Panc1 (cell line): ENCODE results near the gene HOXA2. TPM values are rescaled to one million over a fixed set of nuclear protein-coding genes. Genes with fewer than 3 reads are reported as not detected.

ENCODE experiments used
- ATAC-seq: fragments of 200-7000 bp; cut with Tn5 transposase; 2 replicates; pipeline ENCODE4 v1.9.1; 2020; ENCODE audit warnings: mild to moderate bottlenecking, moderate library complexity
- Bru-seq: library from RNA; stranded (reverse); fragments of 400-500 nt; gene quantifications from one replicate; lab custom pipeline; 2021; lab: Mats Ljungman, UMichigan
- BruChase-seq, 2 experiments: library from RNA; stranded (reverse); fragments of 400-500 nt; gene quantifications; one replicate each; lab custom pipeline; 2021; lab: Mats Ljungman, UMichigan
- BruUV-seq: library from RNA; stranded (reverse); fragments of 400-500 nt; replicated peaks from 2 replicates; lab custom pipeline; 2021; lab: Mats Ljungman, UMichigan
- CTCF ChIA-PET: fragments of 300-600 bp; sonication (Branson Sonifier 250); formaldehyde crosslinking; loops from one replicate; lab custom pipeline; 2022; ENCODE audit warnings: antibody characterized with exemption; lab: Charles Lee
- POLR2A ChIA-PET: fragments of 300-600 bp; sonication (Branson Sonifier 250); formaldehyde crosslinking; loops from one replicate; lab custom pipeline; 2022; ENCODE audit warnings: antibody characterized with exemption; lab: Charles Lee
- DNase-seq: peaks from one replicate; pipeline ENCODE4 v3.0.0-alpha.2; 2010; ENCODE audit warnings: low read depth, low spot score
- H3K27ac ChIP-seq: 2 replicates; pipeline ENCODE4 v1.5.1; 2011; ENCODE audit warnings: mild to moderate bottlenecking, low read length, inconsistent platforms
- H3K27me3 ChIP-seq: fragments of 200-500 bp; sonication (Bioruptor generic); 2 replicates; pipeline ENCODE4 v1.6.0; 2014; ENCODE audit warnings: low read length, inconsistent platforms; ENCODE audit not compliant: control insufficient read depth, insufficient read depth
- H3K36me3 ChIP-seq: fragments of 200-500 bp; sonication (Bioruptor generic); 2 replicates; pipeline ENCODE4 v1.5.1; 2014; ENCODE audit warnings: inconsistent platforms, mild to moderate bottlenecking, low read length, moderate library complexity; ENCODE audit not compliant: control insufficient read depth, insufficient read depth
- H3K4me1 ChIP-seq: 2 replicates; pipeline ENCODE4 v1.5.1; 2011; ENCODE audit warnings: inconsistent platforms, mild to moderate bottlenecking, low read length, moderate library complexity; ENCODE audit not compliant: control insufficient read depth, insufficient read depth
- H3K4me3 ChIP-seq, 2 experiments: 2 replicates each; pipeline ENCODE4 v1.5.1; 2011 to 2012; ENCODE audit warnings: low read depth in 2 of 2, low read length in 2 of 2, mild to moderate bottlenecking in 2 of 2, inconsistent platforms in 1 of 2, moderate library complexity in 1 of 2
- H3K9me3 ChIP-seq: fragments of 200-500 bp; sonication (Bioruptor generic); 2 replicates; pipeline ENCODE4 v1.5.1; 2014; ENCODE audit warnings: low read depth, mild to moderate bottlenecking, inconsistent platforms, low read length, moderate library complexity; ENCODE audit not compliant: control insufficient read depth, insufficient read depth
- POLR2AphosphoS5 ChIP-seq: IDR thresholded peaks from 2 replicates; pipeline ENCODE4 v1.6.1; 2012; ENCODE audit warnings: mild to moderate bottlenecking, low read depth, low read length, moderate library complexity
- SIN3A ChIP-seq: IDR thresholded peaks from 2 replicates; pipeline ENCODE4 v1.6.1; 2012; ENCODE audit warnings: low read depth, mild to moderate bottlenecking, low read length, moderate library complexity, borderline replicate concordance; ENCODE audit not compliant: insufficient read depth
- TCF7L2 ChIP-seq: IDR thresholded peaks from 2 replicates; pipeline ENCODE4 v1.6.1; 2011; ENCODE audit warnings: mild to moderate bottlenecking, low read depth, low read length, inconsistent platforms
- in situ Hi-C: cut with HindIII; loops from 2 replicates; pipeline ENCODE4 v1.10.0; 2016; ENCODE audit warnings: low sequenced_read_pairs, low pct_unique_long_range_greater_than_20kb
- intact Hi-C: fragments of 100-400 bp; cut with micrococcal nuclease; formaldehyde crosslinking; loops from one replicate; pipeline ENCODE4 v1.10.0; 2022; ENCODE audit not compliant: unreplicated experiment
- long read RNA-seq: library from polyadenylated mRNA; unstranded; transcript quantifications from one replicate; pipeline ENCODE4 v2.0.0, GENCODE V29; 2021; ENCODE audit not compliant: unreplicated experiment
- polyA plus RNA-seq: library from polyadenylated mRNA; unstranded; fragments of >200 nt; gene quantifications from one replicate; pipeline ENCODE4 v1.2.1, GENCODE V29; 2012; ENCODE audit warnings: missing spikeins; ENCODE audit not compliant: insufficient read length
- total RNA-seq: library from RNA; stranded (reverse); gene quantifications from one replicate; pipeline ENCODE4 v1.2.1, GENCODE V29; 2021; ENCODE audit not compliant: unreplicated experiment
- TF ChIP-seq, protein P1 (sequence below), 2 experiments: IDR thresholded peaks; 2 replicates each; pipeline ENCODE4 v1.6.1; 2011 to 2012; ENCODE audit warnings: low read depth in 2 of 2, control low read depth in 1 of 2, low read length in 1 of 2, mild to moderate bottlenecking in 1 of 2, moderate library complexity in 1 of 2; ENCODE audit not compliant: insufficient read depth in 1 of 2
- TF ChIP-seq, protein P2 (sequence below): fragments of 450-650 bp; IDR thresholded peaks from 2 replicates; pipeline ENCODE4 v1.5.1; 2017; ENCODE audit warnings: mild to moderate bottlenecking

The HOXA2 gene
- total RNA-seq (2.9 TPM), Bru-seq, nascent RNA (percentile 71 among the genes with signal in this experiment), BruChase-seq, experiment 1, labeled RNA remaining after a 2-hour chase (percentile 66 among the genes with signal in this experiment), BruChase-seq, experiment 2, labeled RNA remaining after a 6-hour chase (percentile 68 among the genes with signal in this experiment)
- 0.84 TPM for polyA plus RNA-seq
- long read RNA-seq, transcript HOXA2-201 (2 exons, 1,814 nt), result major isoform, 5 of 7 reads
- long read RNA-seq, partial matches to known transcripts, result 0 of 7 reads
- long read RNA-seq, other reads (novel, unspliced or antisense), result 1 of 7 reads

DNA sequence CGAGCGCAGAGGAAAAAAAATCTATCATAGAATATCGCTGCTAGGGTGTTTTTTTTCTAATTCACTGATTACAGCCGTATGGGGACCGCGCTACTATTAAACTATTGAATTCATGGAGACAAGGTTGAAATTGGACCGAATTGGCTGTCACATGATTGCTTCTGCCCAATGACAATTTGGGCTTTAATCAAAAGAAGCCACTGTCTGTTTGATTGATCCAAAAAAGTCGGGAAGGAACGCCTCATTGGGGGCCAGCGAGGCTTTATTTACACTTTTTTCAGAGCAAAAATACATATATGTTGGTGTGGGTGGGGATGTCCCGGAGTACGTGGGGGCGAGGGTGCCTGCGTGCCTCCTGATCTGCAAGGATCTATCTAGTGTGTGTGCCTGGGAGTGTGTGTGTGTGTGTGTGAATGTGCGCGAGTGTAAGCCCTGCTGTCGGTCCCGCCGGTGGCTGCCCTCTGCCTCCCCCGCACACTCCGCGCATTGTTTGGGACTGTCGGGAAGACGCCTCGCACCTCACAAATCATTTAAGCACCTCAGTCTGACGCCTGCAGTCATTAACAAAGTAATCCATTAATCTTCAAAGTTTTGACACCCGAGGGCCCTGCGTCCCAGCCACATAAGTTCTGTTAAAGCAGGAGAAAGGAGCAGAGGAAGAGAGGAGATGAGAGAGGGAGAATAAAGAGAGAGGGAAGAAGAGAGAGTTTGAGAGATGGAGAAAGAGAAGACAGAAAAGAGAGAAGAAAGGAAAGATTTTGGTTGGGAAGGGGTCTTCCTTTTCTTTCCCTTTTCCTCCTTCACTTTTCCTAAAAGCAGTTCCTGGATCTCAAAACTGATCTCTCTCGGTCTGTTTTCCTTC lies at the start of gene HOXA2:
Gene HOXA2 (minus strand): TSS at position 103 of the 862 bp plus-strand sequence. CDS start 183 bp downstream, outside the sequence.
- peak within 1 kb of the TSS; percentile 32 to 52 for H3K4me3 ChIP-seq
- TF ChIP-seq TCF7L2, result peak; percentile 18; the same call in 1 of the 2 replicates
- TF ChIP-seq, protein P1, sequence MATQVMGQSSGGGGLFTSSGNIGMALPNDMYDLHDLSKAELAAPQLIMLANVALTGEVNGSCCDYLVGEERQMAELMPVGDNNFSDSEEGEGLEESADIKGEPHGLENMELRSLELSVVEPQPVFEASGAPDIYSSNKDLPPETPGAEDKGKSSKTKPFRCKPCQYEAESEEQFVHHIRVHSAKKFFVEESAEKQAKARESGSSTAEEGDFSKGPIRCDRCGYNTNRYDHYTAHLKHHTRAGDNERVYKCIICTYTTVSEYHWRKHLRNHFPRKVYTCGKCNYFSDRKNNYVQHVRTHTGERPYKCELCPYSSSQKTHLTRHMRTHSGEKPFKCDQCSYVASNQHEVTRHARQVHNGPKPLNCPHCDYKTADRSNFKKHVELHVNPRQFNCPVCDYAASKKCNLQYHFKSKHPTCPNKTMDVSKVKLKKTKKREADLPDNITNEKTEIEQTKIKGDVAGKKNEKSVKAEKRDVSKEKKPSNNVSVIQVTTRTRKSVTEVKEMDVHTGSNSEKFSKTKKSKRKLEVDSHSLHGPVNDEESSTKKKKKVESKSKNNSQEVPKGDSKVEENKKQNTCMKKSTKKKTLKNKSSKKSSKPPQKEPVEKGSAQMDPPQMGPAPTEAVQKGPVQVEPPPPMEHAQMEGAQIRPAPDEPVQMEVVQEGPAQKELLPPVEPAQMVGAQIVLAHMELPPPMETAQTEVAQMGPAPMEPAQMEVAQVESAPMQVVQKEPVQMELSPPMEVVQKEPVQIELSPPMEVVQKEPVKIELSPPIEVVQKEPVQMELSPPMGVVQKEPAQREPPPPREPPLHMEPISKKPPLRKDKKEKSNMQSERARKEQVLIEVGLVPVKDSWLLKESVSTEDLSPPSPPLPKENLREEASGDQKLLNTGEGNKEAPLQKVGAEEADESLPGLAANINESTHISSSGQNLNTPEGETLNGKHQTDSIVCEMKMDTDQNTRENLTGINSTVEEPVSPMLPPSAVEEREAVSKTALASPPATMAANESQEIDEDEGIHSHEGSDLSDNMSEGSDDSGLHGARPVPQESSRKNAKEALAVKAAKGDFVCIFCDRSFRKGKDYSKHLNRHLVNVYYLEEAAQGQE (IDR thresholded peaks at IDR 0.05; ENCODE audit: insufficient read depth in 1 of 2, low read depth in 2 of 2, low read length in 1 of 2), result no peak
- intact Hi-C loops, result no loop called here
- no peak for DNase-seq
- POLR2A ChIA-PET, result no interaction called here
- ATAC-seq, result no peak; the same call in 1 of the 2 replicates
- in situ Hi-C loops, result no loop called here
- peaks cover 71% of the 10 kb centered on the region for H3K4me1 ChIP-seq
- H3K36me3 ChIP-seq, result peaks cover 10% of the 10 kb centered on the region; the same call in 1 of the 2 replicates
- no peaks in the 10 kb centered on the region for H3K9me3 ChIP-seq
- peak within 1 kb of the TSS; percentile 99 for H3K27ac ChIP-seq
- no peaks in the 10 kb centered on the region for H3K27me3 ChIP-seq
- CTCF ChIA-PET, result no interaction called here
- BruUV-seq, result no TSS peak

- ATAC-seq (no peak), DNase-seq (no peak)
- CTCF ChIA-PET, result interaction anchor here (0.7 to 3.4 kb wide), 4 partner anchors 10 to 627 kb away, joined by 3 to 24 read pairs (median 4); no protein-coding TSS in a partner anchor
- POLR2A ChIA-PET, result no interaction called here
- intact Hi-C loops, result no loop called here
- Histone ChIP-seq H3K36me3 (no peaks in the 10 kb centered on the region; the same call in 1 of the 2 replicates), H3K4me3 (peak overlapping the region; percentile 57 to 83), H3K4me1 (peaks cover 20% of the 10 kb centered on the region), H3K9me3 (no peaks in the 10 kb centered on the region), H3K27ac (peak overlapping the region; percentile 89), H3K27me3 (no peaks in the 10 kb centered on the region)
- BruUV-seq, result no TSS peak
- TF ChIP-seq, protein P2, sequence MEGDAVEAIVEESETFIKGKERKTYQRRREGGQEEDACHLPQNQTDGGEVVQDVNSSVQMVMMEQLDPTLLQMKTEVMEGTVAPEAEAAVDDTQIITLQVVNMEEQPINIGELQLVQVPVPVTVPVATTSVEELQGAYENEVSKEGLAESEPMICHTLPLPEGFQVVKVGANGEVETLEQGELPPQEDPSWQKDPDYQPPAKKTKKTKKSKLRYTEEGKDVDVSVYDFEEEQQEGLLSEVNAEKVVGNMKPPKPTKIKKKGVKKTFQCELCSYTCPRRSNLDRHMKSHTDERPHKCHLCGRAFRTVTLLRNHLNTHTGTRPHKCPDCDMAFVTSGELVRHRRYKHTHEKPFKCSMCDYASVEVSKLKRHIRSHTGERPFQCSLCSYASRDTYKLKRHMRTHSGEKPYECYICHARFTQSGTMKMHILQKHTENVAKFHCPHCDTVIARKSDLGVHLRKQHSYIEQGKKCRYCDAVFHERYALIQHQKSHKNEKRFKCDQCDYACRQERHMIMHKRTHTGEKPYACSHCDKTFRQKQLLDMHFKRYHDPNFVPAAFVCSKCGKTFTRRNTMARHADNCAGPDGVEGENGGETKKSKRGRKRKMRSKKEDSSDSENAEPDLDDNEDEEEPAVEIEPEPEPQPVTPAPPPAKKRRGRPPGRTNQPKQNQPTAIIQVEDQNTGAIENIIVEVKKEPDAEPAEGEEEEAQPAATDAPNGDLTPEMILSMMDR, result no peak
- TF ChIP-seq POLR2AphosphoS5 (no peak), TCF7L2 (no peak), SIN3A (no peak)
- TF ChIP-seq, protein P1 (IDR thresholded peaks at IDR 0.05; ENCODE audit: insufficient read depth in 1 of 2, low read depth in 2 of 2, low read length in 1 of 2), result no peak
- in situ Hi-C loops, result no loop called here
Observed at GRCh38 chr7:27151341-27151930, 49.0 kb upstream of the HOXA2 start.
